IPS-20b (cell line): Measurements from ENCODE around the gene TEX50.
"Not testable (repeated sequence)": the region's sequence is repeated elsewhere in the genome, so short reads cannot be mapped to it uniquely, and the experiment has no call there.

Source experiments
- H3K27ac ChIP-seq: one replicate; pipeline ENCODE4 v1.5.1; 2013; ENCODE audit warnings: low read length
- H3K27me3 ChIP-seq: 2 replicates; pipeline ENCODE4 v1.6.1; 2013; ENCODE audit warnings: mild to moderate bottlenecking, low read length, inconsistent platforms; ENCODE audit not compliant: insufficient read depth
- H3K36me3 ChIP-seq: 2 replicates; pipeline ENCODE4 v1.6.1; 2013; ENCODE audit warnings: low read depth, mild to moderate bottlenecking, inconsistent platforms, low read length, moderate library complexity; ENCODE audit not compliant: insufficient read depth
- H3K4me1 ChIP-seq: 2 replicates; pipeline ENCODE4 v1.6.1; 2013; ENCODE audit warnings: mild to moderate bottlenecking, control low read depth, inconsistent platforms, low read length, moderate library complexity; ENCODE audit not compliant: insufficient read depth
- H3K4me3 ChIP-seq: 2 replicates; pipeline ENCODE4 v1.5.1; 2013; ENCODE audit warnings: mild to moderate bottlenecking, low read length, inconsistent platforms
- H3K9ac ChIP-seq: 2 replicates; pipeline ENCODE4 v1.6.1; 2013; ENCODE audit warnings: low read depth, mild to moderate bottlenecking, inconsistent platforms, low read length, moderate library complexity
- H3K9me3 ChIP-seq: 2 replicates; pipeline ENCODE4 v1.6.1; 2013; ENCODE audit warnings: mild to moderate bottlenecking, low read depth, low read length, inconsistent platforms; ENCODE audit not compliant: insufficient read depth

Gene TEX50

DNA sequence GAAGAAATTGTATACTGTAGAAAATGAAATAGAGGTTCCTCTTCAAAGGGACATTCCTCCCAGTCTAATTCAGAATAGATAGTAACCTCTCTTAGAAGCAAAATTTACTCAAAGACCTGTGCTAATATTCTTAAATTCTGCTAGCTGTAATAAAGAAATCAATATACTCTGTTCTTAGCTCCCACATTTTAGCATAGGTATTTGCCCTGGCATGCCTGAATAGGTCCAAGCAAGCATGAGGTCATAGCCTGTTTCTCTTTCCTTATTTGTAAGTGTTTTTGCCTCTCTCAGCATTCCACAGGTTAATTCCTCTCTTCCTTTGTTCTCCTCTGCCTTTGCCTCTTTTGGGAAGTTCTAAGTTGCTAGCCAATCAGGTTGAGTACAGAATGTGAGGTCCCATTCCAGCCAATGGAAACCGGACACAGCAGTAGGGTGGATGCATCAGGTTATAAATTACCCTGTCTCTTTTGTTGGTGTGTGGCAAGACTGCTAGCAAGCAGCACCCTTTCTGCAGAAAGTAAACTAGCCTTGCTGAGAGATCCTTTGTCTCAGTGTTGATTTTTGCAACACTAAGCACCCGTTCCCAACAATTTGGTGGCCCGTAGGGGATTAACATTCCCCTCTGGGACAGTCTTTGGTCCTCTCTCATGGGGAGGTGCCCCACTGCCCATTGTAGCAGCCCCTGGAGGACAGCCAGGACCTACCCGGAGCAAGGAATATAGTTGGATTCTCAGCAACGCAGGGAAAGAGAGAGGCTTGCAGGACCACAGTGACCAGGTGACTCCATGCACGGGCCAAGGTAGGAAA is 2.3 kb downstream of the TEX50 start:
- H3K27ac ChIP-seq, H3K27me3 ChIP-seq, H3K4me1 ChIP-seq, H3K4me3 ChIP-seq, H3K9ac ChIP-seq, H3K36me3 ChIP-seq: not testable (repeated sequence)
- peaks cover 23% of the 10 kb centered on the region for H3K9me3 ChIP-seq

GRCh38 chr1:173638043-173639021 is 3.2 kb downstream of the TEX50 start:
- Histone ChIP-seq H3K27ac (no peak overlapping the region), H3K9ac (no peak overlapping the region), H3K9me3 (peaks cover 23% of the 10 kb centered on the region), H3K4me1 (no peaks in the 10 kb centered on the region), H3K4me3 (no peak overlapping the region), H3K27me3 (no peaks in the 10 kb centered on the region), H3K36me3 (0 out of 2 replicates have a peak, but pooled peaks cover 3% of the 10 kb centered on the region)

DNA sequence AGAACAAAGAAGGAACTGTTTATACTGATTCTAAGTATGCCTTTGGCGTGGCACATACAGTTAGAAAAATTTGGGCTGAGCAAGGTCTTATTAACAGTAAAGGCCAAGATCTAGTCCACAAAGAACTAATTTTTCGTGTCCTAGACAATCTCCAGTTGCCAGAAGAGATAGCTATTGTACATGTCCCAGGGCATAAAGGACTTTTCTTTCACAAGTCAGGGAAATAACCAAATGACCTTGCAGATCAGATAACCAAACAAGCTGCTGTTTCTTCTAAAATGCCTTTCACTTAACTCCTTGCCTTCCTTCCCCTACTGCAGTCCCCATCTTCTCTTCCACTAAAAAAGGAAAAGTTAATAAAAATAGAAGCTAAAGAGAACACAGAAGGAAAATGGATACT is 4.0 kb downstream of the TEX50 start:
- no peak overlapping the region for H3K27ac ChIP-seq
- no peak overlapping the region for H3K4me3 ChIP-seq
- H3K9me3 ChIP-seq: peaks cover 23% of the 10 kb centered on the region
- no peak overlapping the region for H3K9ac ChIP-seq
- no peaks in the 10 kb centered on the region for H3K27me3 ChIP-seq
- H3K4me1 ChIP-seq: no peaks in the 10 kb centered on the region
- 0 out of 2 replicates have a peak, but pooled peaks cover 3% of the 10 kb centered on the region for H3K36me3 ChIP-seq

DNA sequence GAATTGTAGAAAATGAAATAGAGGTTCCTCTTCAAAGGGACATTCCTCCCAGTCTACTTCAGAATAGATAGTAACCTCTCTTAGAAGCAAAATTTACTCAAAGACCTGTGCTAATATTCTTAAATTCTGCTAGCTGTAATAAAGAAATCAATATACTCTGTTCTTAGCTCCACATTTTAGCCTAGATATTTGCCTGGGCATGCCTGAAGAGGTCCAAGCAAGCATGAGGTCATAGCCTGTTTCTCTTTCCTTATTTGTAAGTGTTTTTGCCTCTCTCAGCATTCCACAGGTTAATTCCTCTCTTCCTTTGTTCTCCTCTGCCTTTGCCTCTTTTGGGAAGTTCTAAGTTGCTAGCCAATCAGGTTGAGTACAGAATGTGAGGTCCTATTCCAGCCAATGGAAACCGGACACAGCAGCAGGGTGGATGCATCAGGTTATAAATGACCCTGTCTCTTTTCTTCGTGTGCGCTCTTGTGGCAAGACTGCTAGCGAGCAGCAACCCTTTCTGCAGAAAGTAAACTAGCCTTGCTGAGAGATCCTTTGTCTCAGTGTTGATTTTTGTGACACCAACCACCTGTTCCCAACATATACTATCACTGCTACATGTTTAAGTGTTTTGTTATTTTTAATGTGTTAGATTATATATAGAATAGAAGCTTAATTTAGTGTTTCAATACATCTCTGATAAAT is 7.5 kb downstream of the TEX50 start:
- H3K9ac ChIP-seq, H3K27me3 ChIP-seq, H3K4me1 ChIP-seq, H3K27ac ChIP-seq, H3K36me3 ChIP-seq, H3K4me3 ChIP-seq: not testable (repeated sequence)
- peaks cover 18% of the 10 kb centered on the region for H3K9me3 ChIP-seq

DNA sequence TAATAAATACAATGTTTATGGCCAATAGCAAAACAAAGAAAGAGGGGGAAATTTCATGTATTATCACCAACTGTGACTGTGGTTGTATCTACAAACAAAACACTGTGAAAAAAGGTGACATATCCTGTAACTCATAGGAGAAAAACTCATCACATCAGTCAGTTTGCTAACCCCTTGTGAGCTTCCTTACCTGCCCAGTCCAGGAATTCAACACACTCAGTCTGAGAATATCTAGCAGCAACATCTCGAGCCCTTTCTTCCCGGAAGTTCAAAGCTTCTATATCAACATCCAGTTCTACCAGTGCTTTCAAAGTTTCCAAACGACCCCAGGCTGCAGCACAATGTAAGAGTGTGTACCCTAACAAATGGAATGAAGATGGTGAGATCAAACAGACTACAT is 11.5 kb downstream of the TEX50 start:
- Histone ChIP-seq H3K27me3 (no peaks in the 10 kb centered on the region), H3K4me1 (no peaks in the 10 kb centered on the region), H3K9ac (no peak overlapping the region), H3K27ac (no peak overlapping the region), H3K36me3 (no peaks in the 10 kb centered on the region), H3K9me3 (peaks cover under 1% of the 10 kb centered on the region; the same call in 1 of the 2 replicates), H3K4me3 (no peak overlapping the region)

DNA sequence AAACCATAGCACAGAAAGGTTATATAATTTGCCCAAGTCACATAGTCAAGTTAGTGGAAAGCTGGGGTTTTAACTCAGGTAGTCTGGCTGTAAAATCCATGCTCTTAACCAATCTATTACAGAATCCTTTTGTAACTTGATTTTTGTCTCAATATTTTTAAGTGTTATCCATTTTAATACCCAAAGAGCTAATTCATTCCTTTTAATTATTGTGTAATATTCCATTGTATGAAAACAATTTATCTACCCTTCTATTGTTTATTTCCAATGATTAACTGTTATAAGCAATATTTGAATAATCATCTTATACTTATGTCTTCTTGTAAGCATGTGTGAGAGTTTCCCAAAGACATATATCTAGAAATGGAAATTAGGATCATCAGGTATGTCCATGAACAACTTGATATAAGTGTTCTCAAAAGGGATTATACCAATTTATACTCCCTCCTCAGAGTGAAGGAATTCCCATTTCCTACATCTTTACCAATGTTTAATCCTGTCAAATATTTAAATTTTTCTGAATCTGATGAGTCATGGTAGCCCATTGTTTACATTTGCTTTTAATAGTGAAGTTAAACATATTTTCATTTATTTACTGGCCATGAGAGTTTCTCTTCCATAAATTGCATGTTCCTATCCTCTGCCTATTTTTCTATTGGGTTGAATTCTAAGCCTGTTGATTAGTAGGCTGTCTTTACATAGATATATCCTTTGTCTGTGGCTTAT is 13.9 kb downstream of the TEX50 start:
- Histone ChIP-seq H3K4me3 (no peak overlapping the region), H3K36me3 (no peaks in the 10 kb centered on the region), H3K27me3 (no peaks in the 10 kb centered on the region), H3K9me3 (no peaks in the 10 kb centered on the region), H3K27ac (no peak overlapping the region), H3K9ac (no peak overlapping the region), H3K4me1 (no peaks in the 10 kb centered on the region)

DNA sequence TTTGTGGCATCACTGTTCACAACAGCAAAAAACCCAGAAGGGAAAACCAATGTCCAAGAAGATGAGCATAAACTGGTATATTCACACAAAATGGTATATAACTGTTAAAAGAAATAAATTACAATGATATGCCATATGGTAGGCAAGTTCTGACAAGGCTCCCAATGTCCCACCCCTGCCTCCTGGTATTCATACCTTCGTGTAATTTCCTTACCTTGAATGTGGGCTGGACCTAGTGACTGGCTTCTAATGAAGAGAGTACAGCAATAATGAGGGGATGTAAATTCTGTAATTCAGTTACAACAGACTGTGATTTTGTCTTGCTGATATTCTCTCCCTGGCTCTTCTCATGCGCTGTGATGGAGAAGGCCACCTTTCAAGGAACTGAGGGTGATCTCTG is 25.2 kb downstream of the TEX50 start:
- no peaks in the 10 kb centered on the region for H3K27me3 ChIP-seq
- no peak overlapping the region for H3K4me3 ChIP-seq
- H3K4me1 ChIP-seq: no peaks in the 10 kb centered on the region
- H3K36me3 ChIP-seq: no peaks in the 10 kb centered on the region; the same call in 1 of the 2 replicates
- H3K27ac ChIP-seq: no peak overlapping the region
- H3K9me3 ChIP-seq: peaks cover 17% of the 10 kb centered on the region; the same call in 1 of the 2 replicates
- H3K9ac ChIP-seq: no peak overlapping the region

DNA sequence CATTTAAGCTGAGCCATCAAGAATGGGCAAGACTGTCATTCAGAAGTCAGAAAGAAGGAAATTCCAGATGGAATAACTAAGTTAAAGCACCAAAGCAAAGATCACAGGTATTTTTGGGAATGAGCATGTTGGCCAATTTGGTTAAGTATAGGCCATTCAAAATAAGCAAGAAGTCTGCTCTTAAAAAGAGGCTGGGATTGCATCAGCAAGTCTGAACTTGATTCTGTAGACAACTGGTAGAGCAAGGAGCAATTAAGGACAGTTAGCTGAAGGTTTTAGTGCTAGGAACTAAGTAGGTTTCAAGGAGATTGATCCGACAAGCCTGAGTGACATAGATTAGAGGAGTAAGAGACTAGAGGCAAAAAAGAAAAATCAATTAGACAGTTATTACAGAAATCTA is 26.1 kb downstream of the TEX50 start:
- H3K9me3 ChIP-seq: peaks cover 7% of the 10 kb centered on the region; the same call in 1 of the 2 replicates
- H3K27me3 ChIP-seq: no peaks in the 10 kb centered on the region
- no peaks in the 10 kb centered on the region for H3K4me1 ChIP-seq
- no peaks in the 10 kb centered on the region; the same call in 1 of the 2 replicates for H3K36me3 ChIP-seq
- H3K9ac ChIP-seq: no peak overlapping the region
- H3K4me3 ChIP-seq: no peak overlapping the region
- no peak overlapping the region for H3K27ac ChIP-seq

GRCh38 chr1:173661763-173662162 is 26.6 kb downstream of the TEX50 start:
- Histone ChIP-seq H3K27me3 (no peaks in the 10 kb centered on the region), H3K4me1 (no peaks in the 10 kb centered on the region), H3K36me3 (no peaks in the 10 kb centered on the region), H3K9me3 (peaks cover 2% of the 10 kb centered on the region; the same call in 1 of the 2 replicates), H3K9ac (no peak overlapping the region), H3K27ac (no peak overlapping the region), H3K4me3 (no peak overlapping the region)

- no peaks in the 10 kb centered on the region for H3K27me3 ChIP-seq
- no peak overlapping the region for H3K27ac ChIP-seq
- no peaks in the 10 kb centered on the region for H3K4me1 ChIP-seq
- no peaks in the 10 kb centered on the region for H3K9me3 ChIP-seq
- no peaks in the 10 kb centered on the region for H3K36me3 ChIP-seq
- H3K4me3 ChIP-seq: no peak overlapping the region
- H3K9ac ChIP-seq: no peak overlapping the region
Observed at GRCh38 chr1:173663159-173663558, 28.0 kb downstream of the TEX50 start.

DNA sequence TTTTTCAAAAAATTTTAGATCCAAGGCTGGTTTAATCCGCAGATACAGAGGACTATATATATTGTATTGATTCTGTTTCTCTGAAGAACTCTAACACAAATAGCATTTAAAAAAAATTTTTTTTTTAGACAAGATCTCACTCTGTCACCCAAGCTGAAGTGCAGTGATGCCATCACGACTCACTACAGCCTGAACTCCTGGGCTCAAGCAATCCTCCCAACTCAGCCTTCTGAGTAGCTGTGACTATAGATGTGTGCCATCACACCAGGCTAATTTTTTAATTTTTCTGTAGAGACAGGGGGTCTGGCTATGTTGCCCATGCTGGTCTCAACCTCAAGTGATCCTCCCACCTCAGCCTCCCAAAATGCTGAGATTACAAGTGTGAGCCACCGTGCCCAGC is 31.5 kb downstream of the TEX50 start:
- H3K27ac ChIP-seq: no peak overlapping the region
- H3K9ac ChIP-seq: no peak overlapping the region
- H3K27me3 ChIP-seq: peaks cover 10% of the 10 kb centered on the region
- no peaks in the 10 kb centered on the region for H3K36me3 ChIP-seq
- H3K4me1 ChIP-seq: peaks cover 9% of the 10 kb centered on the region; the same call in 1 of the 2 replicates
- no peak overlapping the region for H3K4me3 ChIP-seq
- H3K9me3 ChIP-seq: no peaks in the 10 kb centered on the region
